Right atrium auricular region (tissue), 2 donors: Measurements from ENCODE around the gene ELAC2. TPM values are rescaled to one million over a fixed set of nuclear protein-coding genes. Genes with fewer than 3 reads are reported as not detected.

Source experiments
- DNase-seq: peaks from one replicate; pipeline ENCODE4 v3.0.0-alpha.2; 2019; ENCODE audit warnings: low spot score
- H3K27ac ChIP-seq, 2 donors: fragments of 200-600 bp; sonication (generic); 1 replicate in 1 of 2; 2 replicates in 1 of 2; pipeline ENCODE4 v1.5.1; 2016 to 2019
- H3K27me3 ChIP-seq, 2 donors: fragments of 200-600 bp; sonication (generic); one replicate each; pipeline versions ENCODE4 v1.5.1 to v1.6.0; 2017 to 2019
- H3K36me3 ChIP-seq: fragments of 200-600 bp; sonication (generic); one replicate; pipeline ENCODE4 v1.5.1; 2016
- H3K4me1 ChIP-seq, 2 donors: fragments of 200-600 bp; sonication (generic); one replicate each; pipeline versions ENCODE4 v1.5.1 to v1.6.0; 2017 to 2019
- H3K4me3 ChIP-seq, 2 donors: fragments of 200-600 bp; sonication (generic); 1 replicate in 1 of 2; 2 replicates in 1 of 2; pipeline ENCODE4 v1.5.1; 2017 to 2019; ENCODE audit warnings: mild to moderate bottlenecking in 1 of 2, moderate library complexity in 1 of 2
- H3K9me3 ChIP-seq, 2 donors: fragments of 200-600 bp; sonication (generic); one replicate each; pipeline ENCODE4 v1.5.1; 2019
- CTCF ChIP-seq, 2 donors: fragments of 200-600 bp; sonication (generic); IDR thresholded peaks; one replicate each; pipeline ENCODE4 v1.5.1; 2019; ENCODE audit warnings: antibody characterized with exemption in 2 of 2
- total RNA-seq, 2 donors: library from RNA; depleted of rRNA; stranded (reverse); fragments of >200 nt; gene quantifications; one replicate each; pipeline ENCODE4 v1.1.0, GENCODE V29; 2016

ELAC2 gene, protein sequence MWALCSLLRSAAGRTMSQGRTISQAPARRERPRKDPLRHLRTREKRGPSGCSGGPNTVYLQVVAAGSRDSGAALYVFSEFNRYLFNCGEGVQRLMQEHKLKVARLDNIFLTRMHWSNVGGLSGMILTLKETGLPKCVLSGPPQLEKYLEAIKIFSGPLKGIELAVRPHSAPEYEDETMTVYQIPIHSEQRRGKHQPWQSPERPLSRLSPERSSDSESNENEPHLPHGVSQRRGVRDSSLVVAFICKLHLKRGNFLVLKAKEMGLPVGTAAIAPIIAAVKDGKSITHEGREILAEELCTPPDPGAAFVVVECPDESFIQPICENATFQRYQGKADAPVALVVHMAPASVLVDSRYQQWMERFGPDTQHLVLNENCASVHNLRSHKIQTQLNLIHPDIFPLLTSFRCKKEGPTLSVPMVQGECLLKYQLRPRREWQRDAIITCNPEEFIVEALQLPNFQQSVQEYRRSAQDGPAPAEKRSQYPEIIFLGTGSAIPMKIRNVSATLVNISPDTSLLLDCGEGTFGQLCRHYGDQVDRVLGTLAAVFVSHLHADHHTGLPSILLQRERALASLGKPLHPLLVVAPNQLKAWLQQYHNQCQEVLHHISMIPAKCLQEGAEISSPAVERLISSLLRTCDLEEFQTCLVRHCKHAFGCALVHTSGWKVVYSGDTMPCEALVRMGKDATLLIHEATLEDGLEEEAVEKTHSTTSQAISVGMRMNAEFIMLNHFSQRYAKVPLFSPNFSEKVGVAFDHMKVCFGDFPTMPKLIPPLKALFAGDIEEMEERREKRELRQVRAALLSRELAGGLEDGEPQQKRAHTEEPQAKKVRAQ
- 10 to 100 TPM; 40.1 to 55.2 TPM for total RNA-seq

GRCh38 chr17:13017655-13018459, at the start of gene ELAC2:
Gene ELAC2, minus strand, starts transcription at chr17:13018027. Its CDS starts 80 bp downstream, at chr17:13017947.
- peak; percentile 99 for DNase-seq
- peaks cover 21% of the 10 kb centered on the region for H3K36me3 ChIP-seq
- peak within 1 kb of the TSS; percentile 82 to 87 for H3K27ac ChIP-seq
- peak within 1 kb of the TSS; percentile 88 to 91 for H3K4me3 ChIP-seq
- H3K9me3 ChIP-seq, result no peaks in the 10 kb centered on the region
- TF ChIP-seq CTCF (IDR thresholded peaks at IDR 0.05), result no peak
- H3K4me1 ChIP-seq, result peaks cover 0 to 10% of the 10 kb centered on the region in 2 donors
- H3K27me3 ChIP-seq, result no peaks in the 10 kb centered on the region

GRCh38 chr17:13065032-13065431, 47.2 kb upstream of the ELAC2 start:
- no peak for DNase-seq
- Histone ChIP-seq H3K4me3 (no peak overlapping the region), H3K4me1 (no peaks in the 10 kb centered on the region), H3K27ac (no peak overlapping the region), H3K9me3 (no peaks in the 10 kb centered on the region), H3K36me3 (no peaks in the 10 kb centered on the region), H3K27me3 (no peaks in the 10 kb centered on the region)
- no peak for TF ChIP-seq CTCF (IDR thresholded peaks at IDR 0.05)

GRCh38 chr17:13055131-13055530, 37.3 kb upstream of the ELAC2 start:
- no peaks in the 10 kb centered on the region for H3K9me3 ChIP-seq
- H3K27me3 ChIP-seq, result no peaks in the 10 kb centered on the region
- H3K4me3 ChIP-seq, result no peak overlapping the region
- H3K36me3 ChIP-seq, result no peaks in the 10 kb centered on the region
- no peaks in the 10 kb centered on the region for H3K4me1 ChIP-seq
- TF ChIP-seq CTCF (IDR thresholded peaks at IDR 0.05), result no peak
- no peak overlapping the region for H3K27ac ChIP-seq
- DNase-seq, result no peak

- no peak overlapping the region for H3K4me3 ChIP-seq
- DNase-seq, result no peak
- H3K27ac ChIP-seq, result no peak overlapping the region
- H3K4me1 ChIP-seq, result no peaks in the 10 kb centered on the region
- no peaks in the 10 kb centered on the region for H3K9me3 ChIP-seq
- no peak for TF ChIP-seq CTCF (IDR thresholded peaks at IDR 0.05)
- H3K36me3 ChIP-seq, result no peaks in the 10 kb centered on the region
- H3K27me3 ChIP-seq, result no peaks in the 10 kb centered on the region
Measured at GRCh38 chr17:13054666-13055065, 36.8 kb upstream of the ELAC2 start.

DNA sequence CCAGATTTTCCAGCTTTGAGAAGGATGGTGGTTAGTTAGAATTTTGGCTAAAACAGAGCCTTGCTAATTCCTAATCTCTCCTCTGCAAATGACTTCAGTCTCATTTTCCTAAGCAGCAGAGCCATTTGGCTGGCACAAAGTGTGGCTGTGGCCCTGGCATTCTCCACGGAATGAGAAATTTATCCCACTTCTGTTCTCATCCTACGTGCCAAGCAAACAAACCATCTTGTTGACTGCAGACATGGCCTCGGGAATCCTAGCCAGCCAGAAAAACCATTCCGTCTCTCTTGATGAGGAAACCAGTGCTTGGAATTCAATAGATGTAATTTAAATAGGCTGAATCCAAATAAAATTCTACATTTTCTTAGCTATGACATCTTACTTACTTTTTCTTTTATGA, 34.1 kb upstream of the ELAC2 start:
- no peak for TF ChIP-seq CTCF (IDR thresholded peaks at IDR 0.05)
- Histone ChIP-seq H3K4me1 (no peaks in the 10 kb centered on the region), H3K36me3 (no peaks in the 10 kb centered on the region), H3K9me3 (no peaks in the 10 kb centered on the region), H3K27me3 (no peaks in the 10 kb centered on the region), H3K27ac (no peak overlapping the region), H3K4me3 (no peak overlapping the region)
- DNase-seq, result no peak
